Measurements from ENCODE around the gene ENTPD8. TPM values are rescaled to one million over a fixed set of nuclear protein-coding genes. Genes with fewer than 3 reads are reported as not detected.

The ENTPD8 gene
- total and polyA plus RNA-seq, 2 of the 13 experiments (the other 11 are each of a cell fraction or from before 2014, with no cell fraction given): 0.26 to 0.44 TPM

DNA sequence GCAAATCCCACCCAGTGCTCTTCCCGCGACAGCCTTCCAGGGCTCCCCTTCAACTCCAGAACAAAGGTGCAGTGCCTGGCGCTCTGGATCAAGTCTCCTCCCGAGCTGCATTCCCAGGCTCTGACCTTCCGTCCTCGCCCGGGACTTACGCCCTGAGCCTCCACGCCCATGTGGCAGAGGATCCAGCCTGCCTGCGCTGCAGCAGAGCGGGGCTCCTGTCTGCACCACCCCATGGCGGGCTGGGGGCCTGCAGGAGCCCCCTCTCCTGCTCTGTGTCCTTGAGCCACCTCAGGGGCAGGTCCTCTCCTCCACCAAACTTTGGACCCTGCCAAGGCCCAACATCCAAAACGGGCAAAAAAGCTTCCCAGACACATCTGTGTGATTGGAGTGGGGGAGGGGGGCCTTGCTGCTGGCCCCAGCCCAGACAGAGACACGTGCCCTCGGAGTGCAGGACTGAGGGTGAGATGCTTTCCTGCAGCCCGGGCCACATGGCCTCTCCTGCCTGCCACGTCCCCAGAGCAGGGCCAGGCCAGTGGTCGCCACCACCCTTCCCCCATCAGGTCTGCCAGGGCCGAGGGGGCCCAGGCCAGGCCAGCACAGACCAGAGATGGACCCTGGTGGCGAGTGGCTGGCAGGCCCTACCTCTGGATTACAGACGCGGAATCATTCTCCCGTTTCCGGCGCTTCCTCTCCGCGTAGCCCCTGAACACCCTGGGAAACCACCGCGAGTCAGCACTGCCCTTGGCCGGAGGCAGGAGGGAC lies 13.6 kb upstream of the ENTPD8 start (continued):
- TF ChIP-seq, protein P1, sequence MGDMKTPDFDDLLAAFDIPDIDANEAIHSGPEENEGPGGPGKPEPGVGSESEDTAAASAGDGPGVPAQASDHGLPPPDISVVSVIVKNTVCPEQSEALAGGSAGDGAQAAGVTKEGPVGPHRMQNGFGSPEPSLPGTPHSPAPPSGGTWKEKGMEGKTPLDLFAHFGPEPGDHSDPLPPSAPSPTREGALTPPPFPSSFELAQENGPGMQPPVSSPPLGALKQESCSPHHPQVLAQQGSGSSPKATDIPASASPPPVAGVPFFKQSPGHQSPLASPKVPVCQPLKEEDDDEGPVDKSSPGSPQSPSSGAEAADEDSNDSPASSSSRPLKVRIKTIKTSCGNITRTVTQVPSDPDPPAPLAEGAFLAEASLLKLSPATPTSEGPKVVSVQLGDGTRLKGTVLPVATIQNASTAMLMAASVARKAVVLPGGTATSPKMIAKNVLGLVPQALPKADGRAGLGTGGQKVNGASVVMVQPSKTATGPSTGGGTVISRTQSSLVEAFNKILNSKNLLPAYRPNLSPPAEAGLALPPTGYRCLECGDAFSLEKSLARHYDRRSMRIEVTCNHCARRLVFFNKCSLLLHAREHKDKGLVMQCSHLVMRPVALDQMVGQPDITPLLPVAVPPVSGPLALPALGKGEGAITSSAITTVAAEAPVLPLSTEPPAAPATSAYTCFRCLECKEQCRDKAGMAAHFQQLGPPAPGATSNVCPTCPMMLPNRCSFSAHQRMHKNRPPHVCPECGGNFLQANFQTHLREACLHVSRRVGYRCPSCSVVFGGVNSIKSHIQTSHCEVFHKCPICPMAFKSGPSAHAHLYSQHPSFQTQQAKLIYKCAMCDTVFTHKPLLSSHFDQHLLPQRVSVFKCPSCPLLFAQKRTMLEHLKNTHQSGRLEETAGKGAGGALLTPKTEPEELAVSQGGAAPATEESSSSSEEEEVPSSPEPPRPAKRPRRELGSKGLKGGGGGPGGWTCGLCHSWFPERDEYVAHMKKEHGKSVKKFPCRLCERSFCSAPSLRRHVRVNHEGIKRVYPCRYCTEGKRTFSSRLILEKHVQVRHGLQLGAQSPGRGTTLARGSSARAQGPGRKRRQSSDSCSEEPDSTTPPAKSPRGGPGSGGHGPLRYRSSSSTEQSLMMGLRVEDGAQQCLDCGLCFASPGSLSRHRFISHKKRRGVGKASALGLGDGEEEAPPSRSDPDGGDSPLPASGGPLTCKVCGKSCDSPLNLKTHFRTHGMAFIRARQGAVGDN (CRISPR knock-in tag; IDR thresholded peaks at IDR 0.05): peak; percentile 100
- TF ChIP-seq NAIF1 (CRISPR knock-in tag; IDR thresholded peaks at IDR 0.05; ENCODE audit: borderline replicate concordance) (peak; percentile 65; the same call in 1 of the 2 replicates), IKZF4 (CRISPR knock-in tag; IDR thresholded peaks at IDR 0.05; ENCODE audit: borderline replicate concordance, low read depth, not compliant biosample characterization) (no peak), FOXP1 (IDR thresholded peaks at IDR 0.05) (no peak), FOXP1 (CRISPR knock-in tag; IDR thresholded peaks at IDR 0.05) (no peak), ZNF703 (CRISPR knock-in tag; IDR thresholded peaks at IDR 0.05; ENCODE audit: borderline replicate concordance) (peak; percentile 82; the same call in 1 of the 2 replicates), ZNF264 (CRISPR knock-in tag; IDR thresholded peaks at IDR 0.05) (peak; percentile 65; the same call in 1 of the 2 replicates), SAP130 (CRISPR knock-in tag; IDR thresholded peaks at IDR 0.05; ENCODE audit: low read depth) (peak; percentile 88), BRCA1 (CRISPR knock-in tag; IDR thresholded peaks at IDR 0.05) (no peak; the same call in 1 of the 2 replicates), ZNF451 (CRISPR knock-in tag; IDR thresholded peaks at IDR 0.05) (peak; percentile 97), REXO4 (CRISPR knock-in tag; IDR thresholded peaks at IDR 0.05; ENCODE audit: borderline replicate concordance) (peak; percentile 89; the same call in 1 of the 2 replicates), EEA1 (CRISPR knock-in tag; IDR thresholded peaks at IDR 0.05; ENCODE audit: borderline replicate concordance) (peak; percentile 86; the same call in 1 of the 2 replicates)
- TF ChIP-seq, protein P2, sequence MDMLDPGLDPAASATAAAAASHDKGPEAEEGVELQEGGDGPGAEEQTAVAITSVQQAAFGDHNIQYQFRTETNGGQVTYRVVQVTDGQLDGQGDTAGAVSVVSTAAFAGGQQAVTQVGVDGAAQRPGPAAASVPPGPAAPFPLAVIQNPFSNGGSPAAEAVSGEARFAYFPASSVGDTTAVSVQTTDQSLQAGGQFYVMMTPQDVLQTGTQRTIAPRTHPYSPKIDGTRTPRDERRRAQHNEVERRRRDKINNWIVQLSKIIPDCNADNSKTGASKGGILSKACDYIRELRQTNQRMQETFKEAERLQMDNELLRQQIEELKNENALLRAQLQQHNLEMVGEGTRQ (IDR thresholded peaks at IDR 0.05; ENCODE audit: low read depth, low read length): peak; percentile 56
- TF ChIP-seq, protein P2 (CRISPR knock-in tag; IDR thresholded peaks at IDR 0.05; ENCODE audit: borderline replicate concordance): peak; percentile 80
- TF ChIP-seq, protein P3, sequence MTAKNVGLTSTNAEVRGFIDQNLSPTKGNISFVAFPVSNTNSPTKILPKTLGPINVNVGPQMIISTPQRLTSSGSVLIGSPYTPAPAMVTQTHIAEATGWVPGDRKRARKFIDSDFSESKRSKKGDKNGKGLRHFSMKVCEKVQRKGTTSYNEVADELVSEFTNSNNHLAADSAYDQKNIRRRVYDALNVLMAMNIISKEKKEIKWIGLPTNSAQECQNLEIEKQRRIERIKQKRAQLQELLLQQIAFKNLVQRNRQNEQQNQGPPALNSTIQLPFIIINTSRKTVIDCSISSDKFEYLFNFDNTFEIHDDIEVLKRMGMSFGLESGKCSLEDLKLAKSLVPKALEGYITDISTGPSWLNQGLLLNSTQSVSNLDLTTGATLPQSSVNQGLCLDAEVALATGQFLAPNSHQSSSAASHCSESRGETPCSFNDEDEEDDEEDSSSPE (CRISPR knock-in tag; IDR thresholded peaks at IDR 0.05): peak; percentile 91
- TF ChIP-seq, protein P4, sequence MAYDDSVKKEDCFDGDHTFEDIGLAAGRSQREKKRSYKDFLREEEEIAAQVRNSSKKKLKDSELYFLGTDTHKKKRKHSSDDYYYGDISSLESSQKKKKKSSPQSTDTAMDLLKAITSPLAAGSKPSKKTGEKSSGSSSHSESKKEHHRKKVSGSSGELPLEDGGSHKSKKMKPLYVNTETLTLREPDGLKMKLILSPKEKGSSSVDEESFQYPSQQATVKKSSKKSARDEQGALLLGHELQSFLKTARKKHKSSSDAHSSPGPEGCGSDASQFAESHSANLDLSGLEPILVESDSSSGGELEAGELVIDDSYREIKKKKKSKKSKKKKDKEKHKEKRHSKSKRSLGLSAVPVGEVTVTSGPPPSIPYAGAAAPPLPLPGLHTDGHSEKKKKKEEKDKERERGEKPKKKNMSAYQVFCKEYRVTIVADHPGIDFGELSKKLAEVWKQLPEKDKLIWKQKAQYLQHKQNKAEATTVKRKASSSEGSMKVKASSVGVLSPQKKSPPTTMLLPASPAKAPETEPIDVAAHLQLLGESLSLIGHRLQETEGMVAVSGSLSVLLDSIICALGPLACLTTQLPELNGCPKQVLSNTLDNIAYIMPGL (CRISPR knock-in tag; IDR thresholded peaks at IDR 0.05; ENCODE audit: borderline replicate concordance in 1 of 2, low read depth in 1 of 2): peak; percentile 68 to 69; a peak in 3 of 4 replicates
- TF ChIP-seq, protein P5, sequence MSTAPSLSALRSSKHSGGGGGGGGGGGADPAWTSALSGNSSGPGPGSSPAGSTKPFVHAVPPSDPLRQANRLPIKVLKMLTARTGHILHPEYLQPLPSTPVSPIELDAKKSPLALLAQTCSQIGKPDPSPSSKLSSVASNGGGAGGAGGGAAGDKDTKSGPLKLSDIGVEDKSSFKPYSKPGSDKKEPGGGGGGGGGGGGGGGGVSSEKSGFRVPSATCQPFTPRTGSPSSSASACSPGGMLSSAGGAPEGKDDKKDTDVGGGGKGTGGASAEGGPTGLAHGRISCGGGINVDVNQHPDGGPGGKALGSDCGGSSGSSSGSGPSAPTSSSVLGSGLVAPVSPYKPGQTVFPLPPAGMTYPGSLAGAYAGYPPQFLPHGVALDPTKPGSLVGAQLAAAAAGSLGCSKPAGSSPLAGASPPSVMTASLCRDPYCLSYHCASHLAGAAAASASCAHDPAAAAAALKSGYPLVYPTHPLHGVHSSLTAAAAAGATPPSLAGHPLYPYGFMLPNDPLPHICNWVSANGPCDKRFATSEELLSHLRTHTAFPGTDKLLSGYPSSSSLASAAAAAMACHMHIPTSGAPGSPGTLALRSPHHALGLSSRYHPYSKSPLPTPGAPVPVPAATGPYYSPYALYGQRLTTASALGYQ (CRISPR knock-in tag; IDR thresholded peaks at IDR 0.05): 0 out of 2 replicates have a peak, but pooled peaks have one; percentile 19
